Common myeloid progenitor, CD34-positive (primary cell): ENCODE results near the gene MTURN.

ENCODE experiments used
- CTCF ChIA-PET: fragments of 350-600 bp; sonication (Branson Sonifier 250); formaldehyde crosslinking; loops from one replicate; lab custom pipeline; 2021; ENCODE audit warnings: antibody characterized with exemption; lab: Charles Lee
- POLR2A ChIA-PET: fragments of 350-600 bp; sonication (Branson Sonifier 250); formaldehyde crosslinking; loops from one replicate; lab custom pipeline; 2021; ENCODE audit warnings: antibody characterized with exemption; lab: Charles Lee
- DNase-seq, 3 donors: peaks; one replicate each; pipeline versions ENCODE4 v3.0.0 to v3.0.0-alpha.2; 2013
- H3K27ac ChIP-seq, 2 experiments: 1 replicate in 1 of 2; 2 replicates in 1 of 2; pipeline ENCODE4 v1.7.0; 2013; ENCODE audit warnings: inconsistent platforms in 2 of 2, low read length in 2 of 2, mild to moderate bottlenecking in 2 of 2, low read depth in 1 of 2, moderate library complexity in 1 of 2; ENCODE audit not compliant: severe bottlenecking in 2 of 2, insufficient read depth in 1 of 2, poor library complexity in 1 of 2
- H3K27me3 ChIP-seq, 5 experiments: replicated peaks in 2 of 5; 1 replicate in 3 of 5; 2 replicates in 2 of 5; pipeline versions ENCODE4 v1.6.1 to v1.7.0; 2013; ENCODE audit warnings: low read length in 4 of 5, mild to moderate bottlenecking in 2 of 5, moderate library complexity in 2 of 5, inconsistent platforms in 1 of 5; ENCODE audit not compliant: insufficient read depth in 5 of 5, control insufficient read depth in 4 of 5
- H3K36me3 ChIP-seq, 4 experiments: 1 replicate in 2 of 4; 2 replicates in 2 of 4; pipeline versions ENCODE4 v1.6.1 to v1.7.0; 2013; ENCODE audit warnings: low read length in 3 of 4, control low read depth in 1 of 4, mild to moderate bottlenecking in 1 of 4; ENCODE audit not compliant: control insufficient read depth in 4 of 4, insufficient read depth in 4 of 4
- H3K4me1 ChIP-seq, 4 experiments: 1 replicate in 3 of 4; 2 replicates in 1 of 4; pipeline versions ENCODE4 v1.6.1 to v1.7.1; 2013; ENCODE audit warnings: low read length in 3 of 4, mild to moderate bottlenecking in 3 of 4, control low read depth in 1 of 4, inconsistent platforms in 1 of 4, moderate library complexity in 1 of 4; ENCODE audit not compliant: control insufficient read depth in 4 of 4, insufficient read depth in 4 of 4; ENCODE audit errors: control extremely low read depth in 1 of 4
- H3K4me3 ChIP-seq, 7 experiments: 1 replicate in 4 of 7; 2 replicates in 3 of 7; pipeline versions ENCODE4 v1.5.1 to v1.7.0; 2013; ENCODE audit warnings: mild to moderate bottlenecking in 7 of 7, low read length in 6 of 7, moderate library complexity in 6 of 7, inconsistent platforms in 2 of 7, low read depth in 2 of 7, control low read depth in 1 of 7; ENCODE audit not compliant: insufficient read depth in 4 of 7, control insufficient read depth in 1 of 7; ENCODE audit errors: extremely low read depth in 1 of 7
- H3K9me3 ChIP-seq, 5 experiments: 1 replicate in 4 of 5; 2 replicates in 1 of 5; pipeline versions ENCODE4 v1.6.1 to v1.7.1; 2013; ENCODE audit warnings: low read length in 4 of 5, mild to moderate bottlenecking in 2 of 5, inconsistent platforms in 1 of 5, low read depth in 1 of 5, moderate library complexity in 1 of 5; ENCODE audit not compliant: control insufficient read depth in 4 of 5, insufficient read depth in 2 of 5; ENCODE audit errors: control extremely low read depth in 1 of 5
- WGBS: methylation state at CpG from one replicate; pipeline ENCODE4 v1.1.5; 2013; ENCODE audit not compliant: insufficient coverage; 5-methylcytosine and 5-hydroxymethylcytosine counted together

Gene MTURN

GRCh38 chr7:30164567-30164966 lies 29.8 kb downstream of the MTURN start:
- WGBS = 88% methylated on average over 6 of the region's 6 CpGs
- POLR2A ChIA-PET = interaction anchor here (0.7 to 1.0 kb wide), 2 partner anchors 12 to 18 kb away, joined by 3 to 4 read pairs; no protein-coding TSS in a partner anchor
- DNase-seq = peak; percentile 41 to 63 (median 57)
- Histone ChIP-seq H3K4me1 (peaks cover 39 to 54% (median 47%) of the 10 kb centered on the region in 4 experiments), H3K27ac (no peak overlapping the region), H3K27me3 (no peaks in the 10 kb centered on the region), H3K4me3 (no peak overlapping the region), H3K9me3 (no peaks in the 10 kb centered on the region), H3K36me3 (peaks cover 0 to 41% (median 11%) of the 10 kb centered on the region in 4 experiments)
- CTCF ChIA-PET = interaction anchor here (0.7 to 1.4 kb wide), 12 partner anchors 10 to 400 kb away, joined by 3 to 11 read pairs (median 4); partner anchors contain the start of genes MTURN and NOD1

GRCh38 chr7:30165590-30165989 lies 30.8 kb downstream of the MTURN start:
- ChIA-PET CTCF (interaction anchor here (0.5 to 1.5 kb wide), 3 partner anchors 13 to 91 kb away, joined by 3 to 5 read pairs (median 3); no protein-coding TSS in a partner anchor), POLR2A (no interaction called here)
- WGBS = 100% methylated on average over 3 of the region's 3 CpGs
- Histone ChIP-seq H3K27me3 (no peaks in the 10 kb centered on the region), H3K4me1 (peaks cover 32 to 44% (median 37%) of the 10 kb centered on the region in 4 experiments), H3K9me3 (no peaks in the 10 kb centered on the region), H3K4me3 (no peak overlapping the region), H3K27ac (no peak overlapping the region), H3K36me3 (peaks cover 0 to 38% (median 11%) of the 10 kb centered on the region in 4 experiments)
- no peak for DNase-seq

GRCh38 chr7:30166155-30166840 lies 31.5 kb downstream of the MTURN start:
- WGBS = 94% methylated on average over 11 of the region's 12 CpGs
- ChIA-PET CTCF (interaction anchor here (0.5 to 1.5 kb wide), 5 partner anchors 10 to 358 kb away, joined by 3 to 5 read pairs (median 3); no protein-coding TSS in a partner anchor), POLR2A (no interaction called here)
- peaks cover 0 to 31% (median 11%) of the 10 kb centered on the region in 4 experiments for H3K36me3 ChIP-seq
- H3K27ac ChIP-seq = no peak overlapping the region
- no peaks in the 10 kb centered on the region for H3K9me3 ChIP-seq
- H3K4me3 ChIP-seq = no peak overlapping the region
- no peaks in the 10 kb centered on the region for H3K27me3 ChIP-seq
- no peak for DNase-seq
- peaks cover 26 to 37% (median 30%) of the 10 kb centered on the region in 4 experiments for H3K4me1 ChIP-seq

- POLR2A ChIA-PET = no interaction called here
- CTCF ChIA-PET = interaction anchor here (1.0 to 1.5 kb wide), 4 partner anchors 9 to 358 kb away, joined by 3 to 5 read pairs (median 3); no protein-coding TSS in a partner anchor
- peaks cover 22 to 31% (median 24%) of the 10 kb centered on the region in 4 experiments for H3K4me1 ChIP-seq
- peaks cover 0 to 31% (median 11%) of the 10 kb centered on the region in 4 experiments for H3K36me3 ChIP-seq
- H3K27ac ChIP-seq = no peak overlapping the region
- H3K4me3 ChIP-seq = no peak overlapping the region
- WGBS = 99% methylated on average over 5 of the region's 5 CpGs
- no peaks in the 10 kb centered on the region for H3K9me3 ChIP-seq
- DNase-seq = no peak
- no peaks in the 10 kb centered on the region for H3K27me3 ChIP-seq
Observed at GRCh38 chr7:30166841-30167235, 32.1 kb downstream of the MTURN start.

GRCh38 chr7:30167901-30168300 lies 33.1 kb downstream of the MTURN start:
- ChIA-PET CTCF (interaction anchor here (1.2 kb wide), 1 partner anchor 24 kb away, joined by 3 read pairs; no protein-coding TSS in a partner anchor), POLR2A (no interaction called here)
- Histone ChIP-seq H3K27me3 (no peaks in the 10 kb centered on the region), H3K9me3 (no peaks in the 10 kb centered on the region), H3K36me3 (peaks cover 0 to 31% (median 11%) of the 10 kb centered on the region in 4 experiments), H3K4me3 (no peak overlapping the region), H3K4me1 (peaks cover 12 to 21% (median 15%) of the 10 kb centered on the region in 4 experiments), H3K27ac (no peak overlapping the region)
- DNase-seq = no peak
- WGBS = 97% methylated on average over 4 of the region's 6 CpGs

GRCh38 chr7:30168835-30169573 lies 34.2 kb downstream of the MTURN start:
- no peaks in the 10 kb centered on the region for H3K9me3 ChIP-seq
- ChIA-PET CTCF (interaction anchor here (0.8 to 1.4 kb wide), 3 partner anchors 23 to 395 kb away, joined by 3 read pairs; no protein-coding TSS in a partner anchor), POLR2A (no interaction called here)
- H3K36me3 ChIP-seq = peaks cover 0 to 33% (median 11%) of the 10 kb centered on the region in 4 experiments
- no peak for DNase-seq
- H3K27me3 ChIP-seq = no peaks in the 10 kb centered on the region
- no peak overlapping the region for H3K27ac ChIP-seq
- no peak overlapping the region for H3K4me3 ChIP-seq
- peaks cover 3 to 10% (median 4%) of the 10 kb centered on the region in 4 experiments for H3K4me1 ChIP-seq
- 98% methylated on average over 16 of the region's 16 CpGs for WGBS
